Gastrocnemius medialis (tissue), 4 donors: Measurements from ENCODE around the gene ZNF619. TPM values are rescaled to one million over a fixed set of nuclear protein-coding genes. Genes with fewer than 3 reads are reported as not detected.

ENCODE experiments used
- ATAC-seq, 2 donors: fragments of 150-250 bp; one replicate each; pipeline ENCODE4 v1.9.1; 2016
- DNase-seq, 2 donors: peaks; one replicate each; pipeline ENCODE4 v3.0.0-alpha.2; 2019
- H3K27ac ChIP-seq, 4 donors: fragments of 200-600 bp; sonication (generic); 1 replicate in 1 of 4; 2 replicates in 3 of 4; pipeline ENCODE4 v1.5.1; 2016 to 2018; ENCODE audit warnings: mild to moderate bottlenecking in 2 of 4, moderate library complexity in 1 of 4
- H3K27me3 ChIP-seq, 3 donors: fragments of 200-600 bp; sonication (generic) in 2 of 3; 1 replicate in 1 of 3; 2 replicates in 2 of 3; pipeline versions ENCODE4 v1.5.1 to v1.6.0; 2016 to 2019; ENCODE audit warnings: mild to moderate bottlenecking in 1 of 3, moderate library complexity in 1 of 3
- H3K36me3 ChIP-seq, 2 donors: fragments of 200-600 bp; sonication (generic) in 1 of 2; one replicate each; pipeline ENCODE4 v1.5.1; 2017 to 2018
- H3K4me1 ChIP-seq, 2 donors: fragments of 200-600 bp; sonication (generic) in 1 of 2; one replicate each; pipeline ENCODE4 v1.5.1; 2016 to 2017; ENCODE audit warnings: mild to moderate bottlenecking in 2 of 2
- H3K4me3 ChIP-seq, 4 donors: fragments of 200-600 bp; sonication (generic) in 3 of 4; 1 replicate in 1 of 4; 2 replicates in 3 of 4; pipeline ENCODE4 v1.5.1; 2016 to 2019; ENCODE audit warnings: mild to moderate bottlenecking in 2 of 4
- H3K9me3 ChIP-seq, 3 donors: fragments of 200-600 bp; sonication (generic) in 2 of 3; 1 replicate in 1 of 3; 2 replicates in 2 of 3; pipeline ENCODE4 v1.5.1; 2016 to 2019
- POLR2A ChIP-seq, 2 donors: fragments of 450-650 bp; IDR thresholded peaks; one replicate each; pipeline ENCODE4 v1.6.1; 2017; ENCODE audit warnings: antibody characterized with exemption in 2 of 2, mild to moderate bottlenecking in 2 of 2, moderate library complexity in 2 of 2
- in situ Hi-C, 4 donors: fragments of 200-750 bp; cut with MboI; loops; one replicate each; pipeline versions ENCODE4 v1.15.0 to v1.8.0; 2017; ENCODE audit warnings: low sequenced_read_pairs in 4 of 4
- intact Hi-C: fragments of 100-400 bp; cut with DNase I; formaldehyde crosslinking; loops from one replicate; pipeline ENCODE4 v1.15.1; 2023; ENCODE audit warnings: low total_unique reads
- total RNA-seq, 4 donors: library from RNA; depleted of rRNA; stranded (reverse); fragments of >200 nt; gene quantifications; one replicate each; pipeline versions ENCODE4 v1.1.0 to v1.2.3, GENCODE V29; 2016
- TF ChIP-seq, protein P1 (sequence below), 5 experiments: fragments of 450-650 bp in 3 of 5; fragments of 200-600 bp in 2 of 5; sonication (generic) in 2 of 5; IDR thresholded peaks in 4 of 5; conservative IDR thresholded peaks in 1 of 5; 1 replicate in 4 of 5; 2 replicates in 1 of 5; pipeline ENCODE4 v1.5.1; 2016 to 2019; ENCODE audit warnings: antibody characterized with exemption in 5 of 5, mild to moderate bottlenecking in 3 of 5, moderate library complexity in 3 of 5

The ZNF619 gene
- total RNA-seq, 4 donors from 2014 or later, result 1.9 to 7.2 (median 2.7) TPM

DNA sequence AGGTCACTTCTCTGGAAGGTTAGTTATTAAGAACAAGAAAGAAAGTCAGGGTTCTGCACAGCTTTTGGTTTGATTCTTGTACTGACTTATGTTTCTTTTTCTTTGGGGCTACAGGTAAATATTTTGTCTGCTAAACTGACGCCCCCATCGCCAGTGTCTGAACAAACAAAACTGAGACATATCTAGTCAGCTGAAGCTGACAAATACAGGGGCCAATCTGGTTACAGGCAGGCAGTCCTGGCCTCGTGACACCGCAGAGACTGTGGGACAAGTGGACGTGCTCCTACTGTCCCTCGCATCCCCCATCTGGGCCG is 24.4 kb upstream of the ZNF619 start:
- H3K4me1 ChIP-seq, result peaks cover 21 to 24% of the 10 kb centered on the region in 2 donors
- H3K36me3 ChIP-seq, result peaks cover 0 to 3% of the 10 kb centered on the region in 2 donors
- DNase-seq (peak in 1 of 2 donors; percentile 38), ATAC-seq (peak; percentile 16 to 25)
- intact Hi-C loops, result loop anchor here (1.0 to 10.0 kb wide), 4 partner anchors 25 to 1642 kb away; partner anchors contain the start of genes CTNNB1, TRAK1 and ZNF619
- no peak for TF ChIP-seq POLR2A (IDR thresholded peaks at IDR 0.05)
- TF ChIP-seq, protein P1, sequence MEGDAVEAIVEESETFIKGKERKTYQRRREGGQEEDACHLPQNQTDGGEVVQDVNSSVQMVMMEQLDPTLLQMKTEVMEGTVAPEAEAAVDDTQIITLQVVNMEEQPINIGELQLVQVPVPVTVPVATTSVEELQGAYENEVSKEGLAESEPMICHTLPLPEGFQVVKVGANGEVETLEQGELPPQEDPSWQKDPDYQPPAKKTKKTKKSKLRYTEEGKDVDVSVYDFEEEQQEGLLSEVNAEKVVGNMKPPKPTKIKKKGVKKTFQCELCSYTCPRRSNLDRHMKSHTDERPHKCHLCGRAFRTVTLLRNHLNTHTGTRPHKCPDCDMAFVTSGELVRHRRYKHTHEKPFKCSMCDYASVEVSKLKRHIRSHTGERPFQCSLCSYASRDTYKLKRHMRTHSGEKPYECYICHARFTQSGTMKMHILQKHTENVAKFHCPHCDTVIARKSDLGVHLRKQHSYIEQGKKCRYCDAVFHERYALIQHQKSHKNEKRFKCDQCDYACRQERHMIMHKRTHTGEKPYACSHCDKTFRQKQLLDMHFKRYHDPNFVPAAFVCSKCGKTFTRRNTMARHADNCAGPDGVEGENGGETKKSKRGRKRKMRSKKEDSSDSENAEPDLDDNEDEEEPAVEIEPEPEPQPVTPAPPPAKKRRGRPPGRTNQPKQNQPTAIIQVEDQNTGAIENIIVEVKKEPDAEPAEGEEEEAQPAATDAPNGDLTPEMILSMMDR (IDR thresholded peaks at IDR 0.05 in 4 of 5, conservative IDR thresholded peaks at IDR 0.05 in 1 of 5), result no peak
- no peaks in the 10 kb centered on the region for H3K27me3 ChIP-seq
- in situ Hi-C loops, result loop anchor here in 2 of 4 donors (5.0 to 25.0 kb wide), 5 partner anchors 72 to 1265 kb away; partner anchors contain the start of genes SLC25A38 (in 1 of the 2), XIRP1 (in 1 of the 2) and ZNF621 (in 1 of the 2)
- H3K27ac ChIP-seq, result peak overlapping the region; percentile 88 to 98 (median 94)
- H3K9me3 ChIP-seq, result no peaks in the 10 kb centered on the region
- peak overlapping the region; percentile 68 to 91 (median 80) for H3K4me3 ChIP-seq

DNA sequence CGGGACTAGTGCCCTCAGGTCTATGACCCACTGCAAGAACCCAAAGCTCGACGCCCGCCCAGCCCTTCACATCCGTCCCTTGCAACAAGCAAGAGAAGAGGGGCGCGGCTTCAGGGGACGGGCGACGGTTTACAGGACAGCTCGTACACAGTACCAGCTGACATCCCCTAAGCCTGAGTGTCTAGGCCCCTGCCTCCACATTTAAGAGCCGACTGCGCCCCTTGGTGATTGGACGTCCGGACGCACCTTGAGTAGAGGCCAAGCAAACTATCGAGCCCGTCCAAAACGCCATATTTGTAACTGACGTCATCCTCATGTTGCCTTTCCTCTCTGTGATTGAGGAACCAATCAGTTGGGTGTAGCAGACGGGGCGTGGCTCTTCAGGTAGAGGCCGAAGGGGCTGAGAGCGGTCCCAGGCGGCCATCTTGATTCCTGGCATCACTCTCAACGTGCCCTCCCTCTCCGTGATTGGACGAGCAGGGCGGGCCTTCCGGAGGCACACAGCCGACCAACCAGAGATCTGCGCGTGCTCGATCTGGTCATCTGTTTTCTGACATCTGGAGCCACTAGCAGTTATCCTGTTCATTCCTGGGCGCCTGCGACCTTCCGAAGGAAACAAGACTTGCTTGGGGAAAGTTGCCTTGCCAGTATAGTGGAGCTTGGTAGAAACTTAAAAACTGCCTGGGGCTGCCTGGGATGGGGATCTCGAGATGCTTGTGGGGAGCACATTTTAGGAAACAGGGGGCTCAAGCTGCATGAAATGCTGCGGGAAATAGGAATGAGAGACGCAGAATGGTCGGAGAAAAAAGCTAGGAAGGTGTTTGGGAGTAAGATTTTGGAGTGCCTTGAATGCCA is 23.8 kb upstream of the ZNF619 start:
- ATAC-seq (peak; percentile 92 to 94), DNase-seq (peak; percentile 99)
- Histone ChIP-seq H3K36me3 (peaks cover 0 to 6% of the 10 kb centered on the region in 2 donors), H3K9me3 (no peaks in the 10 kb centered on the region), H3K27ac (peak overlapping the region; percentile 88 to 98 (median 94)), H3K4me3 (peak overlapping the region; percentile 68 to 91 (median 80)), H3K27me3 (no peaks in the 10 kb centered on the region), H3K4me1 (peaks cover 25 to 27% of the 10 kb centered on the region in 2 donors)
- in situ Hi-C loops, result loop anchor here in 2 of 4 donors (5.0 to 25.0 kb wide), 5 partner anchors 72 to 1266 kb away; partner anchors contain the start of genes SLC25A38 (in 1 of the 2), XIRP1 (in 1 of the 2) and ZNF621 (in 1 of the 2)
- TF ChIP-seq, protein P1 (IDR thresholded peaks at IDR 0.05 in 4 of 5, conservative IDR thresholded peaks at IDR 0.05 in 1 of 5), result no peak
- TF ChIP-seq POLR2A (IDR thresholded peaks at IDR 0.05), result peak; percentile 78 to 85
- intact Hi-C loops, result loop anchor here (1.0 to 10.0 kb wide), 8 partner anchors 24 to 1642 kb away; partner anchors contain the start of genes CTNNB1, TRAK1, ULK4 and ZNF619

GRCh38 chr3:40453933-40454332 is 23.0 kb upstream of the ZNF619 start:
- intact Hi-C loops, result loop anchor here (1.0 to 10.0 kb wide), 7 partner anchors 51 to 1641 kb away; partner anchors contain the start of genes CTNNB1, TRAK1, ULK4 and ZNF621
- peaks cover 33 to 36% of the 10 kb centered on the region in 2 donors for H3K4me1 ChIP-seq
- no peaks in the 10 kb centered on the region for H3K27me3 ChIP-seq
- DNase-seq (no peak), ATAC-seq (no peak)
- H3K27ac ChIP-seq, result peak overlapping the region; percentile 88 to 98 (median 94)
- H3K36me3 ChIP-seq, result peaks cover 0 to 14% of the 10 kb centered on the region in 2 donors
- TF ChIP-seq POLR2A (IDR thresholded peaks at IDR 0.05), result no peak
- TF ChIP-seq, protein P1 (IDR thresholded peaks at IDR 0.05 in 4 of 5, conservative IDR thresholded peaks at IDR 0.05 in 1 of 5), result no peak
- in situ Hi-C loops, result loop anchor here in 2 of 4 donors (5.0 to 25.0 kb wide), 5 partner anchors 71 to 1267 kb away; partner anchors contain the start of genes SLC25A38 (in 1 of the 2), XIRP1 (in 1 of the 2) and ZNF621 (in 1 of the 2)
- peak overlapping the region; percentile 61 to 91 (median 80) for H3K4me3 ChIP-seq
- H3K9me3 ChIP-seq, result no peaks in the 10 kb centered on the region

DNA sequence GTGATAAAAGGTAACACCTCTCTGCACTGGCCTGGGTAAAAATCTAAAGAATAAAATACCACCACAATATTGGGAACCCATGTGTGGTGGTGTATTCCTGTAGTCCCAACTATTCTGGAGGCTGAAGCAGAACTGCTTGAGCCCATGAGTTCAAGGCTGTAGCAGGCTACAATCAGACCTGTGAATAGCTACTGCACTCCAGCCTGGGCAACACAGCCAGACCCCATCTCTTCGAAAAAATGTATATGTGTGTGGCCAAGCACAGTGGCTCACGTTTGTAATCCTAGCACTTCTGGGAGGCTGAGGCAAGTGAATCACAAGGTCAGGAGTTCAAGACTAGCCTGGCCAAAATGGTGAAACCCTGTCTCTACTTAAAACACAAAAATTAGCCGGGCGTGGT is 21.6 kb upstream of the ZNF619 start:
- intact Hi-C loops (loop anchor here (5.0 to 10.0 kb wide), 3 partner anchors 739 to 1639 kb away; partner anchors contain the start of genes CTNNB1, RPSA and TRAK1), in situ Hi-C loops (loop anchor here in 2 of 4 donors (10.0 to 25.0 kb wide), 4 partner anchors 69 to 1268 kb away; partner anchors contain the start of genes SLC25A38 (in 1 of the 2), XIRP1 (in 1 of the 2) and ZNF621 (in 1 of the 2))
- Histone ChIP-seq H3K27ac (no peak overlapping the region), H3K9me3 (no peaks in the 10 kb centered on the region), H3K36me3 (peaks cover 0 to 28% of the 10 kb centered on the region in 2 donors), H3K4me1 (peaks cover 36% of the 10 kb centered on the region in 2 donors), H3K27me3 (no peaks in the 10 kb centered on the region), H3K4me3 (no peak overlapping the region)
- DNase-seq (no peak), ATAC-seq (no peak)
- no peak for TF ChIP-seq POLR2A (IDR thresholded peaks at IDR 0.05)
- TF ChIP-seq, protein P1 (IDR thresholded peaks at IDR 0.05 in 4 of 5, conservative IDR thresholded peaks at IDR 0.05 in 1 of 5), result no peak
